RWPE2 (cell line): Measurements from ENCODE around the gene TDRD10.

Source experiments
- ATAC-seq: fragments of 200-7000 bp; cut with Tn5 transposase; 3 replicates; pipeline ENCODE4 v1.9.1; 2021; ENCODE audit warnings: low read depth
- DNase-seq: peaks from one replicate; pipeline ENCODE4 v3.0.0-alpha.2; 2020; ENCODE audit warnings: low spot score
- H3K27ac ChIP-seq: fragments of 450-650 bp; 2 replicates; pipeline ENCODE4 v1.5.1; 2017; ENCODE audit warnings: mild to moderate bottlenecking; ENCODE audit not compliant: poor library complexity, severe bottlenecking
- H3K27me3 ChIP-seq: fragments of 250-450 bp; sonication (Bioruptor Pico); 2 replicates; pipeline ENCODE4 v1.5.1; 2021; ENCODE audit warnings: mild to moderate bottlenecking, moderate library complexity; ENCODE audit not compliant: insufficient read depth, poor library complexity, severe bottlenecking
- H3K36me3 ChIP-seq: fragments of 250-450 bp; sonication (Bioruptor Pico); 2 replicates; pipeline ENCODE4 v1.5.1; 2020; ENCODE audit warnings: low read depth, mild to moderate bottlenecking, moderate library complexity
- H3K4me1 ChIP-seq: fragments of 250-450 bp; sonication (Bioruptor Pico); 2 replicates; pipeline ENCODE4 v1.5.1; 2021; ENCODE audit warnings: mild to moderate bottlenecking, moderate library complexity; ENCODE audit not compliant: insufficient read depth, poor library complexity, severe bottlenecking
- H3K4me3 ChIP-seq: fragments of 250-450 bp; sonication (Bioruptor Pico); 2 replicates; pipeline ENCODE4 v1.5.1; 2021; ENCODE audit warnings: mild to moderate bottlenecking, moderate library complexity; ENCODE audit not compliant: severe bottlenecking
- H3K9me3 ChIP-seq: fragments of 250-450 bp; sonication (Bioruptor Pico); 2 replicates; pipeline ENCODE4 v1.5.1; 2021; ENCODE audit warnings: mild to moderate bottlenecking, moderate library complexity; ENCODE audit not compliant: severe bottlenecking
- TF ChIP-seq, protein P1 (sequence below): fragments of 450-650 bp; IDR thresholded peaks from one replicate; pipeline ENCODE4 v1.5.1; 2017; ENCODE audit warnings: mild to moderate bottlenecking, moderate library complexity; ENCODE audit not compliant: poor library complexity, severe bottlenecking

Gene TDRD10

DNA sequence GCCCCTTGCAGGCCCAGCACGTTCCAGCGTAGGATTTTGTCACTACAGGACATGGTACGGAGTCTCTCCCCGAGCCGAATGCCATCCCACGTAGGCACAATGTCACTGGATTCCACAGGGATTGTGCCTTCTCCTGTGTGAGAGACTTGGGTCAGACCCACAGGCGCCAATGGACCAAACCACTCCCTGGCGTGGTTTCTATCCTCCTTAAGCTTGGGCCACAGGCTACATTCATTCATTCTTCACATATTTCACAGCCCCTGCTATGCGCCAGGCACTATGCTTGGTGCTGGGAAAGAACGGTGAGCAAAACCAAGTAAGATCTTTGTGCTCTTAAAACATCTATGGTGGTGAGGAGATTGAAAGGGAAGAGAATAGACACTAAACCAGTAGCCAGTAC, 84.2 kb downstream of the TDRD10 start:
- no peaks in the 10 kb centered on the region for H3K27me3 ChIP-seq
- H3K9me3 ChIP-seq = no peaks in the 10 kb centered on the region
- H3K36me3 ChIP-seq = peaks cover 97% of the 10 kb centered on the region
- TF ChIP-seq, protein P1, sequence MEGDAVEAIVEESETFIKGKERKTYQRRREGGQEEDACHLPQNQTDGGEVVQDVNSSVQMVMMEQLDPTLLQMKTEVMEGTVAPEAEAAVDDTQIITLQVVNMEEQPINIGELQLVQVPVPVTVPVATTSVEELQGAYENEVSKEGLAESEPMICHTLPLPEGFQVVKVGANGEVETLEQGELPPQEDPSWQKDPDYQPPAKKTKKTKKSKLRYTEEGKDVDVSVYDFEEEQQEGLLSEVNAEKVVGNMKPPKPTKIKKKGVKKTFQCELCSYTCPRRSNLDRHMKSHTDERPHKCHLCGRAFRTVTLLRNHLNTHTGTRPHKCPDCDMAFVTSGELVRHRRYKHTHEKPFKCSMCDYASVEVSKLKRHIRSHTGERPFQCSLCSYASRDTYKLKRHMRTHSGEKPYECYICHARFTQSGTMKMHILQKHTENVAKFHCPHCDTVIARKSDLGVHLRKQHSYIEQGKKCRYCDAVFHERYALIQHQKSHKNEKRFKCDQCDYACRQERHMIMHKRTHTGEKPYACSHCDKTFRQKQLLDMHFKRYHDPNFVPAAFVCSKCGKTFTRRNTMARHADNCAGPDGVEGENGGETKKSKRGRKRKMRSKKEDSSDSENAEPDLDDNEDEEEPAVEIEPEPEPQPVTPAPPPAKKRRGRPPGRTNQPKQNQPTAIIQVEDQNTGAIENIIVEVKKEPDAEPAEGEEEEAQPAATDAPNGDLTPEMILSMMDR = no peak
- DNase-seq = no peak
- no peak overlapping the region for H3K27ac ChIP-seq
- no peaks in the 10 kb centered on the region for H3K4me1 ChIP-seq
- no peak overlapping the region for H3K4me3 ChIP-seq
- ATAC-seq = no peak

DNA sequence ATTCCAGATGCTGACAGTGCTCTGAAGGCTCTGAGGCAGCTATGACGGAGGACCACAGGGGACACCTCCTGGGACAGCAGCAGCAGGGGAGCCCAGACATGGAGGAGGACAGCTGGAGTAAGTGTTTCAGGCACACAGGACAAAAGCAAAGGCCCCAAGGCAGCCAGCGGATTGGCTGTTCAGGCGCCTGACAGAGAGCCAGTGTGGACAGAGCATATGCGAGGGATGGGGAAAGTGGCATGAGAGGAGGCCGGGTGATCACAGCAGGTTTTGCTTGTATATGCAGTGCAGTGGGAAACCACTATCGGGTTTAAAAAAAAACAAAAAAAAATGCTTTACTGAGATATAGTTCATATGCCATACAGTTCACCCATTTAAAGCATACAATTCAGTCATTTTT, 84.6 kb downstream of the TDRD10 start:
- no peaks in the 10 kb centered on the region for H3K4me1 ChIP-seq
- DNase-seq = no peak
- no peaks in the 10 kb centered on the region for H3K27me3 ChIP-seq
- TF ChIP-seq, protein P1 = no peak
- no peak for ATAC-seq
- peaks cover 97% of the 10 kb centered on the region for H3K36me3 ChIP-seq
- no peak overlapping the region for H3K27ac ChIP-seq
- no peak overlapping the region for H3K4me3 ChIP-seq
- no peaks in the 10 kb centered on the region for H3K9me3 ChIP-seq

GRCh38 chr1:154589780-154590179, 87.8 kb downstream of the TDRD10 start:
- TF ChIP-seq, protein P1 = no peak
- no peak for ATAC-seq
- H3K4me3 ChIP-seq = no peak overlapping the region
- no peak overlapping the region for H3K27ac ChIP-seq
- no peak for DNase-seq
- H3K9me3 ChIP-seq = no peaks in the 10 kb centered on the region
- H3K4me1 ChIP-seq = no peaks in the 10 kb centered on the region
- H3K27me3 ChIP-seq = no peaks in the 10 kb centered on the region
- H3K36me3 ChIP-seq = peaks cover 98% of the 10 kb centered on the region

DNA sequence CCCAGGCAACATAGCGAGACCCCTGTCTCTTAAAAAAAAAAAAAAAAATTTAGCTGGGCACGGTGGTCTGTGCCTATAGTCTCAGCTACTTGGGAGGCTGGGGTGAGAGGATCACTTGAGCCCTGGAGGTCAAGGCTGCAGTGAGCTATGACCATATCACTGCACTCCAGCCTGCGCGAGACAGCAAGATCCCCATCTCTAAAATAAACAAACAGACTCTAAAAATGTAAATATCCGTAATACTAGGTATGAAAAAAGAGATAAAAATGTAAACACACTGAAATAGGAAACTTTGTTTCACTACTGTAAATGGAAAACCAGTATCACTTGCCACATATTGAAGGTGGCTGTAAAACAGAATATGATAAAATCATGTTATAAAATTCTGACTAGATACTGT, 88.7 kb downstream of the TDRD10 start:
- no peaks in the 10 kb centered on the region for H3K9me3 ChIP-seq
- DNase-seq = no peak
- H3K36me3 ChIP-seq = peaks cover 98% of the 10 kb centered on the region
- H3K27ac ChIP-seq = no peak overlapping the region
- no peaks in the 10 kb centered on the region for H3K27me3 ChIP-seq
- no peak overlapping the region for H3K4me3 ChIP-seq
- TF ChIP-seq, protein P1 = no peak
- H3K4me1 ChIP-seq = no peaks in the 10 kb centered on the region
- no peak for ATAC-seq

- Histone ChIP-seq H3K27me3 (no peaks in the 10 kb centered on the region), H3K4me3 (no peak overlapping the region), H3K9me3 (no peaks in the 10 kb centered on the region), H3K27ac (no peak overlapping the region), H3K36me3 (peaks cover 98% of the 10 kb centered on the region), H3K4me1 (no peaks in the 10 kb centered on the region)
- TF ChIP-seq, protein P1 = no peak
- DNase-seq (no peak), ATAC-seq (no peak)
Measured at GRCh38 chr1:154591206-154591605, 89.2 kb downstream of the TDRD10 start.
